Measurements from ENCODE around the gene CRHBP. TPM values are rescaled to one million over a fixed set of nuclear protein-coding genes. Genes with fewer than 3 reads are reported as not detected.

Gene CRHBP
- total RNA-seq, 1 donor from 2014 or later: 1.4 TPM

GRCh38 chr5:77008413-77008812, 55.6 kb downstream of the CRHBP start:
- intact Hi-C loops (cut with DNase I): no loop called here
- DNase-seq (ENCODE audit: low spot score): no peak
- ATAC-seq: no peak

GRCh38 chr5:77010243-77010642, 57.4 kb downstream of the CRHBP start:
- ATAC-seq (no peak), DNase-seq (ENCODE audit: low spot score) (no peak)
- intact Hi-C loops (cut with DNase I): no loop called here

GRCh38 chr5:77011498-77011897, 58.7 kb downstream of the CRHBP start:
- intact Hi-C loops (cut with DNase I): no loop called here
- no peak for ATAC-seq
- no peak for DNase-seq (ENCODE audit: low spot score)

- intact Hi-C loops (cut with DNase I): no loop called here
- ATAC-seq (no peak), DNase-seq (ENCODE audit: low spot score) (no peak)
Measured at GRCh38 chr5:77012601-77013000, 59.8 kb downstream of the CRHBP start.

- ATAC-seq: no peak
- intact Hi-C loops (cut with DNase I): no loop called here
- DNase-seq (ENCODE audit: low spot score): no peak
Measured at GRCh38 chr5:77015938-77016569, 63.2 kb downstream of the CRHBP start.

GRCh38 chr5:77016962-77017361, 64.1 kb downstream of the CRHBP start:
- ATAC-seq: no peak
- DNase-seq (ENCODE audit: low spot score): no peak
- intact Hi-C loops (cut with DNase I): no loop called here

- DNase-seq (ENCODE audit: low spot score): no peak
- intact Hi-C loops (cut with DNase I): no loop called here
- no peak for ATAC-seq
Measured at GRCh38 chr5:77017668-77018067, 64.8 kb downstream of the CRHBP start.

Other genes starting within 250 kb of the CRHBP start
- gene F2R, start 236.9 kb upstream of the CRHBP start, total RNA-seq: 4.7 TPM
- 0.76 TPM for gene F2RL1, start 134.0 kb upstream of the CRHBP start, total RNA-seq
- gene S100Z, start 103.0 kb upstream of the CRHBP start, total RNA-seq: 0.36 TPM
- 18.1 TPM for gene AGGF1, start 77.4 kb downstream of the CRHBP start, total RNA-seq
- 7.6 TPM for gene ZBED3, start 134.2 kb downstream of the CRHBP start, total RNA-seq